HG03097 (cell line): ENCODE results near the gene C3orf18.

Experiments used
- ATAC-seq: cut with Tn5 transposase; IDR thresholded peaks from one replicate; pipeline ENCODE4 v1.9.1; 2021; ENCODE audit not compliant: unreplicated experiment, low FRiP score

C3orf18 gene

DNA sequence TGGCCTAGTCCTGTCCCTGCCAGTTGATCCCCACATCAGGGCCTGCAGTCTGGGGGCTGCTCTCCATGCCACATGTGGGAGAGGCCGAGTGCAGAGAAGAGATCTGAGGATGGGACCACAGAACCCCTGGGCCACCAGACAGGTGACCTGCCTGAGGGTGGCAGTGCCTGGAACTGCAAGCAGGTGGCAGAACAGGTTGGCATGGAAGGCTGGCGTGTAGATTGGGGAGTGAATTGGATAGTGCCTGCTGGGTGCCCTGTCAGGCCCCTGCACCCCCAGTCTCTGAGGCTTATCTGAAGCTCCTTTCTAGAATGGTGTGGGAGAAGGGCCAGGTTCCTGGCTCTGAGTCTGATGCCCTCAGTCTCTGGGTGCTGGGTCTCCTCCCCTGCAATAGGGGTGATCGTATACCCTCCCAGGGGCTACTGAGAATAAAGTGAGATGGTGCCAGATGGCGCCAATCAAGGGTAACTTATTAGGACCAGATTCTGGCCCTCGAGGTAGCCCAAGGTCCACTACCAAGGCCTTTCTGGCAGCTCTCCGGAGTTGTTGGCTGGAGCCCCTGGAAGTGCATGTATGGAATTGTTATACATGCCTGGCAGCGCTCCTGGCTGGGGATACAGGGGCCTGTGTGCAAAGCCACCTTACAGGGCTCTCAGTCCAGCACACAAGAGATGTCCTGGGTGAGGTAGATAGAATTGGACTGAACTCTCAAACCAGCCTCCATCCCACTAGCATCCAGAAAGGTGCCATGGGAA, 15.7 kb downstream of the C3orf18 start:
- no peak for ATAC-seq

DNA sequence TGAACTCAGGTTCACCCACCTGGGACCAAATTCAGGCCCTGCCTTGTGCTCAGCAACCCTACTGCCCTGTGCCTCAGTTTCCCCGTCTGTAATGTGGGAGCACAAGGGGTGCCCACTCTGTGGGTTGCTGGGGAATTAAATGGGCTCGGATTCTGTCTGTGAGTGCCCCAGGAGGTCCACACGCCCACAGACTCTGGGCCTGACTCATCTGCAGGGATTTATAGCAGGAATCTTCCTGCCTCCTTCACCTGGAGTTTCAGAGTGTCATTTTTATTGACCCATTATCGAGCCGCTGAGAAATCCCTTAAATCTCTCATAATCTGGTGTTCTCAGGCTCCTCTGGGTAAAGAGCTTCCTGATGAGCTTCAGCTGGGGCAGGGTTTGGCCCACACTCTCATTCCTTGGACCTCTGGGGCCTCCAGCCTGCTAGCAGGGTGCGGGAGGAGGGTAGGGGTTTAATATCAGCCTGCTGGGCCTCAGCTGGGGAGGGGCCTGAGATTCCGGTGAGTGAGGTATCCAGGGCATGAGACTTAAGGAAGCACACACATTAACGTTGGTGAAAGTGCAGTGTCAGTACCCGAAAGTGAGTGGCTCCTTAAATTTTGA, 16.4 kb downstream of the C3orf18 start:
- ATAC-seq = no peak

DNA sequence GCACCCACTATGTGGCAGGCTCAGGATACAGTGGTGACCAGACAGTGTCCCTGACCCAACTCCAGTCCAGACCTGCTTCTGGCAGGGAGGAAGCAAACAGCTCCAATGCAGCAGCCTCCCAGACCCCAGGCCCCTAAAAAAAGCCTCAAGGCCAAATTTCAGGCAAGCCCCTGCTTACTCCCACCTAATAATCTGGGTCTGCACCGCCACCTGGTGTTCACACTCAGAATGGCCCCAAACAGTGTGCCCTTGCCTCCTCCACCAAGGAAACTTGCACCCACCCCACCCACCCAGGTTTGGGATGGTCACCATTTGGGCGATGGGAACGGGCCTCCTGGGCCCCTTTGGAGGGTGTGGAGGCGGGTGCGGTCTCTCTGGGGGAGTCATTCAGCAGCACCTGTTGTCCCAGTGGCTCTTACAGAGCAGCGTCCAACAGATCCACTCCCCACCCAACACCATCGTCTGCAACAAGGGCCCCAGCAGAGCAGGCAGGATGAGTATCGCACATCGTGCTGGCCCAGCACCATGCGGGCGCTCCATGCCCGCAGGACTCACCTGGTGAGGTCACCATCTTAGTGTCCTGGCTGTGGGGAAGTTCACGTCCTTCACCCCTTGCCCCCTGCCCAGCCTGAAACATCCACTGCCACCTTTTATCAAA, 17.3 kb downstream of the C3orf18 start:
- no peak for ATAC-seq

DNA sequence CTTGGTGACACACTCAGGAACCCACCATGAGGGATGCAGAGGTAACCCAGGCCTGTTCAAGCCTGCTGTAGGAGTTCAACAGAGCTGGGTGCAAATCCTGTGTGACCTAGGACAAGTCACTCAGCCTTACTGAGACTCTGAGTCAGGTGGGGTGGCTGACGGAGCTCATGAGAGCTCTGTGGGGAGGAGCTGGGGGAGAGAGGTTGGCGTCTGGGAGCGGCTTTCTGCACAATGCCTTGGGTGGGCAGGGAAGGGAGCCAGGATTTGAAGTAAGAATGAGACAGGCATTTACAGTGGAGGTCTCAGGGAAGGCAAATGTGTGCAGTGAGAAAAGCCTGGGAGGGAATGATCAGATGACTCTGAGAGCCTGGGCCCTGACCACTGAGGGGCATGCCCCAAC, 18.3 kb downstream of the C3orf18 start:
- no peak for ATAC-seq

DNA sequence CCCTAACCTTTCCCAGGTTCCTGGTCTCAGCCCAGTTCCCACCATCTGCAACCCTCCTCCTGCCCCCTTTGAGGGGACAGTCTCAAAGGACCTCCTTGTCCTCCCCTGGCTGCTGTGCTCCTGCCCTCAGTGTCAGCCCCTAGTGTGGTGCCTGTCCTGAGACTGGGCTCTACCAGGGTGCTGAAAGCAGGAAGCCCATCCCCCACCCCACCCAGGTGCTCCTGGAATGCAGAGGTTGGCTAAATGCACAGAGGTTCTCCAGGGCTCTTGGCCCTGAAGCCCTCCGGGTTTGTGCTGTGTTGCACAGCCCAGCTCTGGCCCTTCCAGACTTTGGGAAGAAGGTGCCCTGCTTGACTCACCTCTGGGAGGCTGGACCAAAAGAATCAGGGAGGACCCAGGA, 21.8 kb downstream of the C3orf18 start:
- no peak for ATAC-seq

DNA sequence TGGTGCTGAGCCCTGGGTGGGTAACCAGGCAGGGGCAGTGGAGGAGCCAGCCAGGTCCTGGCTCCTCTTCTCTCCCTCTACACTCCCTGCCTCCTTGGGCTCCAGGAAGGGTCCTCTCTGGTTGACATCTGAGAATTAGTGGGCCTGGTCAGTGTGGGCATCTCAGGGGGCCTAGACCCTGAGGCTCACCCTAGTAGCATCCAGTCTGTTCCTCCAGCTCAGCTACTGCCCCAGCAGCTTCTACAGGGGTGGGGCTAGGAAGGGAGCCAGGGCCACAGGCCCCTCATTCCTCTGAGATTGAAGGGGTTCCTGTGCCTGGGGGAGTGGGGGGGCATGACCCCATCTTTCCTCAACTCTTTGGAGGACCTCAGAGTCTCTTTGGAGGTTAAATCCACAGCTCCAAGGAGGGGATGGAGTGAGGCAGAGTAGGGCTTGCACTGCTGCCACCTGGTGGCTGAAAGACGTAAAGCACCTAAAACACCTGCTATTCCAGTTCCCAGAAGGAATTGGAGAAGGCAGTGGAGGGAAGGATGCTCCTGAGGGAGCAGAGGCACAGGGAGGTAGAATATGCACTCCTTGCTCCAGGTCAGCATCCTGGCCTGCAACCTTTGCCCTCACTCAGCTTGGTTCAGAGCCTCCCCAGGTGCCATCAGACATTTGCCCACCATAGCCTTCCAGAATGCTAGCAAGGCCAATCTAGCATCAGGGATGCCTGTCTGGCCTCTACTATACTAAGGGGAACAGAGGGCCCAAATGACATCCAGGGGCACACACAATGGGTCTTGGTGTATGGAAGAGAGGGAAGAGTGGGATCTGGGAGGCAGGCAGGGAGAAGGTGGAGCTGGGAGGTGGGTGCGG, 25.1 kb downstream of the C3orf18 start:
- no peak for ATAC-seq

DNA sequence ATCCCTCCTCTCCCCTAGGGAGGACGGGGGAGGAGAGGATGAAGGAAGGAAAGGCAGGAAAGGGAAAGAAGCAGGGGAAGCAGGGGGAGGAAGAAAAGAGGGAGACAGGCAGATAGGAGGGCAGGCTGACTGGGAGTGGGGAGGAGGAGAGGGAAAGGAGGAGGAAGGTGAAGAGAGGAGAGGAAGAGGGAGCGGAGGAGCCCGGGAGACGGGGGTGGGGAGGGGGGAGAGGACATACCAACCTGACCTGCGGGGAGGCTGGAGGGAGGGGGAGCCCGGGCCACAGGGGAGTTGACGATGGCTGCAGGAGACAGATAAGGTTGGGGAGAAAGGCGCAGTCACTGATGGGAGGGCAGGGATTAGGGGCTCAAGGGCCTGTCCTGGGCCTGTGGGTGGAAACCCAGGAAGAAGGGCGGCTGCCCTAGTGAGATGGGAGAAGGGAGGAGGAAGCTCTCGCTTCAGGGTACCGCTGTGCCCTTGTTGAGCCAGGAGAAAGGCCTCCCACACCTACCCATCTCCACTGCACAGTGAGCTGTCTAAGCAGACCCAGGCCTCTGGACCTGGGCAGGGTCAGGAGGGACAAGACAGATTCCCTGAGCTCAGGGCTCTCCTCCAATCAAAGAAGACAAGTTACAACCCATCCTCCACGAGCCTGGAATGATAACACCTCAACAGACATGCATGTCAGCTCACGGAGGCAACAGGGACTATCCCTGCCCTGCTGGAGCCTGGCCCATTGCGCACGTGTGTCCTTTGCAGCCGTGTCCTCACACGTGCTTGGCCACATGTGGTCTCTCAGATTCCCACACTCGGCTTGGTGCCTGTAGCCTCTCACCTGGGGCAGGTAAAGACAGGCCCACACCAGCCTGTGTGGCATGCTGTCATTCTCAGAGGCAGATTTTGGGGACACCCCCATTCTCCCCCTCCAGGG, 27.9 kb downstream of the C3orf18 start:
- ATAC-seq = no peak

DNA sequence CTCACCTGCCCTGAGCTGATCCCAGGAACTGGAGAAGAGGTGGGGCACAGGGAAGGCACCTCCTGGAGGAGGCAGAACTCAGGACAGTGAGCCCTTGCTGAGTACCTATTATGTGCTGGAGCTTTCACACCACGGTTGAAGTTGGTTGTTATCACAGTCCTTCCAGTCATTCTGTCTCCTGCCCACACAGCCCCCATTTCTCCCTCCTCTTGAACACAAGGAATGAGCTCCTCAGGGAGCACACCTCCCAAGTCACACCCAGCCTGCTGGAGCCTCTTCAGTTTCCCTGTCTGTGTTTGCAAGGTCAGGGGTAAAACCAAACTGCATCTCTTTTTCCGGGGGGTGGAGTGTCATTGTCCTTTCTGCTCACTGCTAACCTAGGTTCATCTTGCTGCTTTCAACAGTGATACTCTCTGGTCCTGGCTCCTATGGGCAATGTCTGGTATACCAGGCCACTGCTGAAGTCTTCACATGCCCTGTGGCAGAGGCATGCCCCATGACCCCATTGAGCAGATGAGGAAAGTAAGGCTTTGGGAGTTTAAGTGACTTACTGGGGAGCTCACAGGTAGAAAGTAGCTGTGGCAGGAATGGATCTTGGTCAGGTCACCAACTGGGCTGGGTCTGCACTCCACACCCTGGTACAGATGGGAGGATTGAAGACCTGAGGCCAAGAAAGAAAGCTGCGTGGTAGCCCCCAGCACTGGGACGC, 30.0 kb downstream of the C3orf18 start:
- ATAC-seq = no peak

DNA sequence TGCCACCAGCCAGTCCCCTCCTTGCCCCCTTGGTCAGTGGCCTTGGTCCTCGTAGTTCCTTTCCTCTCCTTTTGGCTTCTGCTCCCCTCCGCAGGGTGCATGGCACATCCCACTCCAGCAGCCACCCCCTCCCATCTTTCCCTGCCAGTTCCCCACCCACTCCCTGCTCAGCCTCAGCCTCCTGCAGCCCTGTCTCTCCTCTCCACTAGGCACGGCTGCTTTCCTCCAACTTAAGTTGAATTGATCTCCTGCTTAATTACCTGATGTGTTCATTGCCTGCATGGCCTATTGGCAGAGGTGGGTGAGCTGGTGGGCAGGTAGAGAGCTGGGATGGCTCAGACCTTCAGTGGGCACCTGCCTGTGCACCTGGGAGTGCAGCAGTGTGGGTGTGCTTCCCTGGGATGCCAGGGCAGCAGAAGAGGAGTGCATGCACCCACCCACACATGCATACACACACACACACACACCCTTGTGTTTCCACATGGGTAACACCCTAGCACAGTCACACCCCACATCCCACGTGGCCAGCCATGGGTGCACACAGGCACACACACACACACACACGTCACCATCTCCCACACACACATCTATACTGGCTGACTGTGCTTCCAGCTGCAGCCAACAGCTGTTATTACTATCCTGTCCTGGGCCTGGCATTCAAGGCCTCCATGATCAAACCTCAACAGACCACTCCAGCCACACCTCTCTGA, 30.9 kb downstream of the C3orf18 start:
- no peak for ATAC-seq

DNA sequence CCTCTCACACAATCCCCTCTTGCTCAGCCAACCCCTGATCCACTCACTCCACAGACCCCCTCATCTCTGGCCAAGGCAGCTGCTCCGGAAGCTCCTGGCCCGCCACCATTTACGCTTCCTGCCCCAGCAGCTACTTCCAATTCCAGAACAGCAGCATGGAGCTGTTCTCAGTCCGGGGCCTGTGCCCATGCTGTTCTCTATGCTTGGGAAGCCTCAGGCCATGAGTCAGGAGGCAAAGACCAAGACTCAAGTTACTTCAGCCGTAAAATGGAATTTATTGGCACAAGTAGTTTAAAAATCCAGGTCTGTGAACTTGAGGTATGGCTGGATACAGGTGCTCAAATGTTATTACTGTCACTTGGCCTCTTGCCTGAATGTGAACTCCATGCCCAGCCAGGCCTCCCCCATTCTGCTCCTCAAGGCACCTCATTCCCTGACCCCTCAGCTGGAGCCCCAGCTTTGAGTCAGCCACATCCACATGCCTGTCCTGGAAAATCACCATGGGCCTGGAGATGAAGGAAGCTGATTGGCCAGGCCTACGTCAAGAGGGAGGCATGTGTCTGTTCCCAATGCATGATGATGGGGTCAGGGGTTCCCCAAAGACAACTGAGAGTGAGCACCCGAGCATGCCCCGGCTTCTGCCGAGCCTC, 32.7 kb downstream of the C3orf18 start:
- no peak for ATAC-seq

DNA sequence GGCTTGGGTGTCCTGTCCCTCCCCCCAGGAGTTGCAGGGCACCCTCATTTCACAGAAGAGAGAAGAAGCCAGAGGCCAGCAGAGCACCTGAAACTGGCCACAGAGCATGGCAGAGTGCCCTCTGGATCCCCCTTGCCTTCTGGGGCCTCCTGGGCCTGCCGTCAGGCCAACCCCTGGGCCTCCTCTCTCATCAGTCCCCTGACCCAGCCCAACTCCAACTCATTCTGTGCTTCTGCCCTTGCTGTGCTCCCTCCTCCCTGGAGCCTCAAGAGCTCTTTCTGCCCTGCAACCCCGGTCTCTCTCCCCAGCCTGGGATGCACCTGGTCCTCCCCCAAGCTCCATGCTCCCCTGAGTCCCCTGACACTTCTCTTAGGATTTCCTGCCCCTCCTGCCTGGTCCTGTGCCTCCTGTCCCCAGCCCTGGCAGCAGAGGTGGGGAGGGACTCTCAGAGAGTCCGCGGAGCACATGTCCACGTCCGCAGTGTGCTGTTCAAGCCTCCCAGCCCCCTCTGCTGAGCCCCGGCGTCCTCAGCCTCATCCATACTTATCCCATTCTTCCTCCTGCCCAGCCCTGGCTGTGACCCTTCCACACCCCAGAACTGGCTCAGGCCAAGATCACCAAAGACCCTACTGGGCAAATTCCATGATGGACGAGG, 33.6 kb downstream of the C3orf18 start:
- no peak for ATAC-seq

DNA sequence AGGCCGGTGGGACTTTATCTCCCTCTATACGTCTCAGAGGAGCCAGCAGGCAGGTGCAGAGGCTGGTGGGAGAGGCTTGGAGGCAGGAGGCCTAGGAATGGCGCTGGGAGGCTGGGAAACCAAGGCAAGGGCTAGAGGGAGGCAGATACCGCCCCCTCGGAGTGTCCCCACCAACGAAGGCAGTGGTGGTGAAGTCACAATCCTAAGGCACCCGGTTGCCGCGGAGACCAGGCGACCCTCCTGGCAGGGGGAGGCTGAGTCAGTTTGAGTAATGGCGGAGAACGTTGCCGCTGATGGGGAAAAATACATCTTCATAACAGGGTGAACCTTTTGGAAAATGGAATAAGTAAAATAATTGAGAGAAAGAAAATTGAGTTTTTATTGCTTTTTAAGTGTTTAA, 34.2 kb downstream of the C3orf18 start:
- no peak for ATAC-seq

DNA sequence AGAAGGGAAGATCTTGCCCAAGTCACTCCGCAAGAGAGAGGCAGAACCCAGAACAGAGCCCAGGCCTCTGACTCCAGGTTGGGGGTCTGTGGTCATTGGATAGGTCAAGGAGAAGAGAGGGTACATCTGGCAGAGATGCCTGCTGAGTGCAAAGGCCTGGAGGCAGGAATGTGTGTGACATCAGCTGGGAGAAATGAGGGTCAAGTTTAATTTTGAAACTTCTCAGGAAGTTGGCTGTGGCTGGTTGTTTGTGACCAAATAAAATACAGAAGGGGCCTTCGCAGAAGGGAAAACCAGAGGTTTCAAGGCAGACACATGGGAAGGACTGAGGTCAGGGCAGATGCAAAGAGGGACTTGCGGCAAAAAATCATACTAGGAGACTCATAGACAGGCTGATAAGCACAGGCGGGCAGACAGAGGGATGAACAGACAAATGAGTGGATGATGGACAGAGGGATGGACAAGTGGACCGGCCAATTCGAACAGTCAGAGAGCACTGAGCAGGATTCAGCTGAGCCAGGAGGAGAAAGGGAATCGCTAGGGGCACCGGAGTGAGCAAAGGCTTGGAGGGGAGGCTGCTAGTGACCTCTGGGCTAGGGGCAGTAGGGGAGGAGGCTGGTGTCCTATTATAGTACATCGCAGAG, 35.4 kb downstream of the C3orf18 start:
- no peak for ATAC-seq

DNA sequence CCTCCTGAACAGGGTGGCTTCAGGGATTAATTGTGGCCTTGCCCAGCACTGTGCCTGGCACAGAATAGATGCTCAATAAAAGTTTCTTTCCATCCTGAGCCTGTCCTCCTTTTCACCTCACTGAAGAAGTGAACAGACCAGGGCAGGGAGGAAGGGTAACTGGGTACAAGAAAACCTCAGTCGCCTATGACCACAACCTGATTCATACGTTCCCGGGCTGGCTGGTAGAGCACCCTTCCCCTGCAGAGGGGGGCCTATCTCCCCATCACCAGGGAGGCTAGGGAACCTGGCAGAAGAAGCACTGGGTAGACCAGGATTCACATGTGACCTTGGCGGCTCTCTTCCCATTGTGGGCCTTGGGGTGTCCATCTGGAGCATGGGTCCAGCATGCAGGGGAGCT, 36.3 kb downstream of the C3orf18 start:
- no peak for ATAC-seq

DNA sequence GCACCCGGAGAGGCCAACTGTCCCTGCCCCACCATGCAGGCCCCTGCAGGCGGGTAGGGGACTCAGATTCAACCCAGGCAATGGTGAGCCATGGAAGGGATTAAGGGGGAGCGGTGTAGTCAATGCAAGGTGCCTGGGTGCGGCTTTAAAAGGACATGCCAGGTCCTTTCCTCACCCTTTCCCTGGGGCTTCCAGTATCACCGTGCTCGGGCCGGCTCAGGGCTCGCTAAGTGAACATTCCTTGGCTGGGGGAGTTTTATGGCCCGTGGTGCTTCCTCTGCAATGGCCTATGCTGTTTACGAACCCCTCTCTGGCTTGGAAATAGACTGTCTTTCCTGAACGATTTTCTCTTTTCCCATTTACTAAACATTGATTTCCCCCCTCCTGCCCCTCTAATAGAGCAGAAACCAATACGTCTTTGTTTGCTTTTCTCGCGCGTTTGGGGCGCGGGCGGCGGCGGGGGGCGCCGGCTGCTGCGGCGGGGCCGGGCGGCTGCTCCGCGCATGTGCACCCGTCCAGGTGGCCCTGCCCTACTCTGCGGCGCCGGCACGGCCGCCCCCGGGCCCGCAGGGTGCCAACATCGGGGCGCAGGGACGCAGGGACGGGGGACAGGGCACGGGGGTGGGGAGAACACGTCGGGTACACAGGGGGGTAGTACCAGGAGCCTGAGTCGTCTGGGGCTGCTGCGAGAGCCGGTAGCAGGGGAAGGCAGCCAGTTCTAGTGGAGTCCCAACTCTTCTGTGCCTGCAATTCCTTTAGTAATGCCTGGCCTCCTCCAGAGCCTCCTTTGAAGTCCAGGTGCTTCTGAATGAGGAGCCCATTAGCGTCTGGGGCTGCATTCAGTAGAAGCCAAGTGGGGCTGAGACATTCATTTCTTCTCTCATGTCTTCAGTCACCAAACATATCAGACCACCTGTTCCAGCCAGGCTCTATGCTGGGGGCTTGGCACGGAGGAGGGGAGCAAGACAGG, 37.3 kb downstream of the C3orf18 start:
- ATAC-seq = no peak

DNA sequence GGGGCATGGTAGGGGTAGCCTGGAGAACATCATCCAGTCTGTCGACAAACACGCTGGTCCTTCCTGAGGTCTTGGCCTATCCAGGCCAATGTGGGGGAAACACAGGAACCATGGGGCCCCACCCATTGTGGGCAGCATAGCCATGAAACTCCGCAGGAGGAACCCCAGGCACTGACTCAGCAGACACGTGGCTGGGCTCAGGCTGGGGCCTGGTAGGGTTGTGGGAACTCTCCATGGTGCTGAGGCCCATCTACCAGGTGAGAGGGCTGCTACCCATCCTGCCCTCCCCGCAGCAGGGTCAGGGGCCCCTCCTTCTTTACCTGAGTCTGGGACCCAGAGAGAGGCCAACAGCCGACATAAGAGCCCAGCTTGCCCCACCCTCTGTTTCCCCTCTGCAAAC, 41.6 kb downstream of the C3orf18 start:
- no peak for ATAC-seq
